Right lobe of liver (tissue), 4 donors: Measurements from ENCODE around the gene CPLX3.

Experiments
- POLR2A ChIP-seq: fragments of 450-650 bp; IDR thresholded peaks from one replicate; pipeline ENCODE4 v1.6.1; 2017; ENCODE audit warnings: antibody characterized with exemption, mild to moderate bottlenecking
- TF ChIP-seq, protein P1 (sequence below), 4 donors: fragments of 200-600 bp in 3 of 4; fragments of 450-650 bp in 1 of 4; IDR thresholded peaks; one replicate each; pipeline versions ENCODE4 v1.5.1 to v1.8.0; 2016 to 2022; ENCODE audit warnings: antibody characterized with exemption in 4 of 4, mild to moderate bottlenecking in 2 of 4
- donor health status: DM: no; HTN: no; CAD: no.
- donor health status: DM: no; HTN: no; CAD: no.
- donor health status: DM: no; HTN: yes; CAD: no.

DNA sequence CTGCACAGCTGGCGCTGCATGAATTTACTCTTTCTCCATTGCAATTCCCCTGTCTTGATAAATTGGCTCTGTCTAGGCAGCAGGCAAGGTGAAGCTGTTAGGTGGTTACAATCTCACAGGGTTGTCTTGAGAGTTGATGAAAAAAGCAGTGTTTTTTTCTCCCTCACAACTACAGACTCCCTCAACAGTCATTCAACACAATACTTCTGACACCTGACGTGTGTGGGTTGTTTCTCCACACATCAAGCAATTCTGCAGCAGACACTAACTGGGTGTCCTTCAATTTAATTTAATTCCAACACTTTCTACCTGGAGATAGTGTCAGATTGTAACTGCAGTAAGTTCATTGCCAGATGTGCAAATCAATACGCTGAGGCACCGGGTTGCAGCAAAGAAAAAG is 51.8 kb downstream of the CPLX3 start:
- TF ChIP-seq, protein P1, sequence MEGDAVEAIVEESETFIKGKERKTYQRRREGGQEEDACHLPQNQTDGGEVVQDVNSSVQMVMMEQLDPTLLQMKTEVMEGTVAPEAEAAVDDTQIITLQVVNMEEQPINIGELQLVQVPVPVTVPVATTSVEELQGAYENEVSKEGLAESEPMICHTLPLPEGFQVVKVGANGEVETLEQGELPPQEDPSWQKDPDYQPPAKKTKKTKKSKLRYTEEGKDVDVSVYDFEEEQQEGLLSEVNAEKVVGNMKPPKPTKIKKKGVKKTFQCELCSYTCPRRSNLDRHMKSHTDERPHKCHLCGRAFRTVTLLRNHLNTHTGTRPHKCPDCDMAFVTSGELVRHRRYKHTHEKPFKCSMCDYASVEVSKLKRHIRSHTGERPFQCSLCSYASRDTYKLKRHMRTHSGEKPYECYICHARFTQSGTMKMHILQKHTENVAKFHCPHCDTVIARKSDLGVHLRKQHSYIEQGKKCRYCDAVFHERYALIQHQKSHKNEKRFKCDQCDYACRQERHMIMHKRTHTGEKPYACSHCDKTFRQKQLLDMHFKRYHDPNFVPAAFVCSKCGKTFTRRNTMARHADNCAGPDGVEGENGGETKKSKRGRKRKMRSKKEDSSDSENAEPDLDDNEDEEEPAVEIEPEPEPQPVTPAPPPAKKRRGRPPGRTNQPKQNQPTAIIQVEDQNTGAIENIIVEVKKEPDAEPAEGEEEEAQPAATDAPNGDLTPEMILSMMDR (IDR thresholded peaks at IDR 0.05): no peak
- no peak for TF ChIP-seq POLR2A
